NCI-H2227 (cell line): ENCODE measurements around the gene ERC2.
A peak's percentile ranks its signal among the peaks of the same experiment; 100 is the strongest.
"Not testable (repeated sequence)": the region's sequence is repeated elsewhere in the genome, so short reads cannot be mapped to it uniquely, and the experiment has no call there.

Experiments used
- DNase-seq: peaks from one replicate; lab custom pipeline; 2025; ENCODE audit not compliant: unreplicated experiment; lab: John Stamatoyannopoulos, UW

The ERC2 gene

GRCh38 chr3:56318891-56319290 is 149.4 kb downstream of the ERC2 start:
- DNase-seq: no peak

GRCh38 chr3:56316944-56317343 is 151.3 kb downstream of the ERC2 start:
- DNase-seq: no peak

GRCh38 chr3:56314842-56315241 is 153.4 kb downstream of the ERC2 start:
- DNase-seq: no peak

- no peak for DNase-seq
Measured at GRCh38 chr3:56309465-56309864, 158.8 kb downstream of the ERC2 start.

- DNase-seq: no peak
Measured at GRCh38 chr3:56308471-56308870, 159.8 kb downstream of the ERC2 start.

GRCh38 chr3:56304069-56304468 is 164.2 kb downstream of the ERC2 start:
- no peak for DNase-seq

GRCh38 chr3:56303487-56303886 is 164.8 kb downstream of the ERC2 start:
- DNase-seq: peak; percentile 47

GRCh38 chr3:56302417-56302816 is 165.8 kb downstream of the ERC2 start:
- peak; percentile 16 for DNase-seq

GRCh38 chr3:56297281-56297840 is 170.9 kb downstream of the ERC2 start:
- no peak for DNase-seq

- no peak for DNase-seq
Measured at GRCh38 chr3:56296361-56296760, 171.9 kb downstream of the ERC2 start.

- no peak for DNase-seq
Measured at GRCh38 chr3:56295161-56295560, 173.1 kb downstream of the ERC2 start.

- no peak for DNase-seq
Measured at GRCh38 chr3:56294286-56294685, 174.0 kb downstream of the ERC2 start.

GRCh38 chr3:56291953-56292352 is 176.3 kb downstream of the ERC2 start:
- no peak for DNase-seq

- no peak for DNase-seq
Measured at GRCh38 chr3:56291244-56291680, 177.0 kb downstream of the ERC2 start.

- DNase-seq: no peak
Measured at GRCh38 chr3:56290374-56290773, 177.9 kb downstream of the ERC2 start.

GRCh38 chr3:56288258-56288657 is 180.0 kb downstream of the ERC2 start:
- DNase-seq: no peak

- DNase-seq: no peak
Measured at GRCh38 chr3:56282341-56282740, 185.9 kb downstream of the ERC2 start.

- DNase-seq: no peak
Measured at GRCh38 chr3:56277236-56277635, 191.0 kb downstream of the ERC2 start.

GRCh38 chr3:56275120-56275519 is 193.1 kb downstream of the ERC2 start:
- DNase-seq: no peak

- no peak for DNase-seq
Measured at GRCh38 chr3:56269755-56270535, 198.3 kb downstream of the ERC2 start.

GRCh38 chr3:56268616-56269383 is 199.5 kb downstream of the ERC2 start:
- DNase-seq: no peak

GRCh38 chr3:56261852-56262251 is 206.4 kb downstream of the ERC2 start:
- DNase-seq: not testable (repeated sequence)
